Vagina (tissue), 2 donors: ENCODE results near the gene GCSAM. TPM values are rescaled to one million over a fixed set of nuclear protein-coding genes. Genes with fewer than 3 reads are reported as not detected.

Source experiments
- DNase-seq, 2 donors: peaks; one replicate each; pipeline ENCODE4 v3.0.0-alpha.2; 2017; ENCODE audit errors: extremely low spot score in 2 of 2
- H3K27ac ChIP-seq: fragments of 200-600 bp; sonication (generic); one replicate; pipeline ENCODE4 v1.5.1; 2019
- H3K27me3 ChIP-seq: fragments of 200-600 bp; sonication (generic); one replicate; pipeline ENCODE4 v1.5.1; 2019
- H3K36me3 ChIP-seq, 2 donors: fragments of 200-600 bp; sonication (generic); one replicate each; pipeline ENCODE4 v1.5.1; 2017 to 2019
- H3K4me1 ChIP-seq: fragments of 200-600 bp; sonication (generic); one replicate; pipeline ENCODE4 v1.5.1; 2019
- H3K4me3 ChIP-seq, 2 donors: fragments of 200-600 bp; sonication (generic); 1 replicate in 1 of 2; 2 replicates in 1 of 2; pipeline ENCODE4 v1.5.1; 2016 to 2019
- H3K9me3 ChIP-seq: fragments of 200-600 bp; sonication (generic); one replicate; pipeline ENCODE4 v1.5.1; 2019
- CTCF ChIP-seq, 3 experiments: fragments of 450-650 bp in 2 of 3; fragments of 200-600 bp in 1 of 3; sonication (generic) in 1 of 3; IDR thresholded peaks; one replicate each; pipeline ENCODE4 v1.5.1; 2017 to 2019; ENCODE audit warnings: antibody characterized with exemption in 3 of 3, mild to moderate bottlenecking in 2 of 3, moderate library complexity in 2 of 3
- POLR2A ChIP-seq, 2 donors: fragments of 450-650 bp; IDR thresholded peaks; one replicate each; pipeline ENCODE4 v1.6.1; 2017; ENCODE audit warnings: antibody characterized with exemption in 2 of 2, mild to moderate bottlenecking in 2 of 2, moderate library complexity in 2 of 2
- POLR2AphosphoS5 ChIP-seq, 2 donors: sonication (generic); formaldehyde crosslinking; IDR thresholded peaks; one replicate each; pipeline ENCODE4 v1.9.0; 2017; ENCODE audit warnings: antibody characterized with exemption in 2 of 2, mild to moderate bottlenecking in 2 of 2, low read depth in 1 of 2; ENCODE audit not compliant: insufficient read depth in 1 of 2
- intact Hi-C: fragments of 100-400 bp; cut with DNase I; formaldehyde crosslinking; loops from one replicate; pipeline ENCODE4 v1.15.1; 2023
- total RNA-seq: library from RNA; depleted of rRNA; stranded (reverse); fragments of >200 nt; gene quantifications from one replicate; pipeline ENCODE4 v1.2.3, GENCODE V29; 2016

GCSAM gene
- total RNA-seq, 1 donor from 2014 or later = 1.5 TPM

DNA sequence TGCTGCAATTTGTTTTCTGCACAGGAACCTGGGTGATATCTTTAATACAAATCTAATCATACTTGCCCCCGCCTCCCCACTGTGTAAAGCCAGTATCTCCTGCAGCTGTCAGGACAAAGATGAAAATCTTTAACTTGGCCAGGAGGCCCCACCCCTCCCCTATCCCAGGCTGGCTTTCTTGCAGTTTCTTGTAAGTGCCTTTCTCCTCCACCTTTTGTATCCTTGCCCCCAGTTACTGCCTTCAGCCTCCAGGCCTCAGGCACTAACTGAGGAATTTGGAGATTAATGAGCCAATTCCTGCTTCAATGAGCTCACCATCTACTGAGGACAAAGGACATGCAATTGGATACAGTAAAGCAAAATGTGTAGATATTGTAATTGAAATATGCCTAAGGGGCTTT lies 6.5 kb downstream of the GCSAM start:
- no peaks in the 10 kb centered on the region for H3K27me3 ChIP-seq
- H3K36me3 ChIP-seq = no peaks in the 10 kb centered on the region
- H3K4me1 ChIP-seq = no peaks in the 10 kb centered on the region
- no peak for DNase-seq
- no peak overlapping the region for H3K4me3 ChIP-seq
- no peak overlapping the region for H3K27ac ChIP-seq
- intact Hi-C loops = no loop called here
- H3K9me3 ChIP-seq = no peaks in the 10 kb centered on the region
- TF ChIP-seq POLR2AphosphoS5 (IDR thresholded peaks at IDR 0.05; ENCODE audit: insufficient read depth in 1 of 2, low read depth in 1 of 2) (no peak), POLR2A (IDR thresholded peaks at IDR 0.05) (no peak), CTCF (IDR thresholded peaks at IDR 0.05) (no peak)

- TF ChIP-seq POLR2AphosphoS5 (IDR thresholded peaks at IDR 0.05; ENCODE audit: insufficient read depth in 1 of 2, low read depth in 1 of 2) = no peak
- Histone ChIP-seq H3K4me3 (no peak overlapping the region), H3K36me3 (no peaks in the 10 kb centered on the region), H3K9me3 (no peaks in the 10 kb centered on the region), H3K4me1 (no peaks in the 10 kb centered on the region), H3K27ac (no peak overlapping the region), H3K27me3 (no peaks in the 10 kb centered on the region)
- intact Hi-C loops = no loop called here
- no peak for DNase-seq
Observed at GRCh38 chr3:112124907-112125607, 8.0 kb downstream of the GCSAM start.

DNA sequence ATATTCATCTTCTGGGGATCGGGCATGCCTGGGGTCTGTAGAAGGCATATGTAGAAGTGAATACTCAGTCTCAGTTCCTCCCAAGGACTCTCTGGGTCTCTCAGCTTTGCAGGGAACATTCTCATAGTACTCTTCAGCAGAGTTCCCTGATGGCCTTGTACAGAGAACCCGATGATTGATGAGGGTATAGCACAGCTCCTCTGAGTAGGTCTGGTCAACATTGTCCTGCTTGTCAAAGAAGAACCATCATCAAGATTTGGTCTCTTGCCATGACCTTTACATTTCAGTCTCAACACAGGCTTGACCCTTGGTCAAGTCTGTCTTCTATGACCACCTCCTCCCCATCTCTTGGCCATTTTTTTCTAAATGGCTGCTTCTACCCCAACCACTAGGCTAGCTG lies 9.5 kb downstream of the GCSAM start:
- no peaks in the 10 kb centered on the region for H3K27me3 ChIP-seq
- TF ChIP-seq POLR2AphosphoS5 (IDR thresholded peaks at IDR 0.05; ENCODE audit: insufficient read depth in 1 of 2, low read depth in 1 of 2) = no peak
- no peak for TF ChIP-seq CTCF (IDR thresholded peaks at IDR 0.05)
- no peak for TF ChIP-seq POLR2A (IDR thresholded peaks at IDR 0.05)
- no peaks in the 10 kb centered on the region for H3K36me3 ChIP-seq
- H3K4me3 ChIP-seq = no peak overlapping the region
- no peak for DNase-seq
- no peaks in the 10 kb centered on the region for H3K4me1 ChIP-seq
- H3K27ac ChIP-seq = no peak overlapping the region
- intact Hi-C loops = no loop called here
- H3K9me3 ChIP-seq = no peaks in the 10 kb centered on the region

DNA sequence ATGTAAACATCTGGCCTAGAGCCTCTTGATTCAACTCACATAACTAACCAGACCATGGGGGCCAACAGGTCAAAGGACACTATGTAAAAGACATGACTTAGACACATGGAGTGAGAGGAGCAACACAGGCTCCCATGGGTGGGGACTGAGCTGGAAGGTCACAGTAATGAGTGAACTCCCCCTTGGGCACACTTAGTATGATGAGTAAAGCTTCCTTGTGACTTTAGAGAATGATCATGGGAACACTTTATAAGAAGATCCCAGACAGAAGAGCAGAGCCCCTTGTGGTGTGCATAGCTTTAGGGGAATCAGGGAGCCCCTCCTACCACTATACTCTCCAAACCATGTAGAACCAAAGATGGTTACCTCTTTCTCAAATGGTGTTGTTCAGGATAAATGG lies 10.2 kb downstream of the GCSAM start:
- DNase-seq = no peak
- H3K27ac ChIP-seq = no peak overlapping the region
- no peaks in the 10 kb centered on the region for H3K27me3 ChIP-seq

More for the DNA sequence above, 10.2 kb downstream of the GCSAM start:
- intact Hi-C loops = no loop called here
- Histone ChIP-seq H3K4me3 (no peak overlapping the region), H3K36me3 (no peaks in the 10 kb centered on the region), H3K9me3 (no peaks in the 10 kb centered on the region), H3K4me1 (no peaks in the 10 kb centered on the region)
- TF ChIP-seq POLR2A (IDR thresholded peaks at IDR 0.05) (no peak), CTCF (IDR thresholded peaks at IDR 0.05) (no peak), POLR2AphosphoS5 (IDR thresholded peaks at IDR 0.05; ENCODE audit: insufficient read depth in 1 of 2, low read depth in 1 of 2) (no peak)
